Measurements from ENCODE around the gene SORCS3.

Gene SORCS3

DNA sequence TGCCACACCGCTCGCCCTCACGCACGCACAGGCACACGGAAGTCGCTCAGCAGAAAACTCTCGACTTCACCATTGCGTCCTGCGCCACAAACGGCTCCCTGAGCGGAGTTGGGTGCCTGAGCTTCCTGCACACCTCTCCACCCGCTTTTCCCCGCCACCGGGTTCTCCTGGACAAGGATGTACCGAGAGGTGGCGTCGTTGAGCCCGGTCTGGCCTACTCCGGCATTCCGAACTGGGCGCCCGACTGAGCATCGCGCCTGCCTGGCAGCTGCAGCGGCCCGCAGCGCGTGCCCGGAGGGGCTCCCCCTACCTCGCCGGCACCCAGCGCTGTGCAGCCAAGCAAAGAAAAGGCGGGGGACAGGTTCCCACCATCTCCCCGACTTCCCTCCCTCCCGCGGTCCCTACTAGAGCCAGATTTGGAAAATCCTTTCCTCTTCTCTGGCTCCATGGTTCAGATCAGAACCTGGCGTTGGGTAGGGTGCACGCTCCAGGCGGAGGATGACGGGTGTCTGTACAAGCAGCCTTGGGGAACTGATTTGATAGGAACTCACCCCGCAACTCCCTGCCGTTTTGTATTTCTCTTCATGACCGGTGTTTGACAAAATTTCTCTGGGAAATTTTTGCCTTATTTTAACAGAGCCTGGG, 1.7 kb downstream of the SORCS3 start:
- no peak for FAIRE-seq
- DNase-seq (ENCODE audit: insufficient read length, low spot score), result no peak

- FAIRE-seq, result no peak
These were observed 2.2 kb downstream of the SORCS3 start for GRCh38 chr10:104643303-104643663.

GRCh38 chr10:104646146-104646545, 5.1 kb downstream of the SORCS3 start:
- FAIRE-seq (no peak), DNase-seq (ENCODE audit: insufficient read length, low spot score) (no peak)

More at GRCh38 chr10:104643303-104643663, 2.2 kb downstream of the SORCS3 start:
- DNase-seq (ENCODE audit: insufficient read length, low spot score), result no peak

DNA sequence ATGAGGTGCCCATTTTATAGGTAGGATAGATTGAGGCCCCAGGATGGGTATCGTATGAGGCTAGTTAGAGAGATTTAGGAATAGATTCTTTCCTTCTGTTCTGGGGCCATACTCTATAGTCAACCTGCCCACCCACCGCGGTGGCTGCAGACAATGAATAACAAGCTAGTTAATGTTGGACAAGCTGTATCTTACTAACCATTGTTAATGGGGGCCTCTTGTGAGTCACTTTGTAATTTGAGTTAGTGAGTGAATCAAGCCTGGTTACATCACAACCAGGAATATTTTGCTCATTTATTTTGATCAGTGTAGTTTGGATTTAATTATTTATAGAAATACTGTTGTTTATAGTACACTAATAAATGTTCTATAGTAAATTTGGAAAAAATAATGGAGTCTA, 7.3 kb downstream of the SORCS3 start:
- DNase-seq (ENCODE audit: insufficient read length, low spot score) (no peak), FAIRE-seq (no peak)

DNA sequence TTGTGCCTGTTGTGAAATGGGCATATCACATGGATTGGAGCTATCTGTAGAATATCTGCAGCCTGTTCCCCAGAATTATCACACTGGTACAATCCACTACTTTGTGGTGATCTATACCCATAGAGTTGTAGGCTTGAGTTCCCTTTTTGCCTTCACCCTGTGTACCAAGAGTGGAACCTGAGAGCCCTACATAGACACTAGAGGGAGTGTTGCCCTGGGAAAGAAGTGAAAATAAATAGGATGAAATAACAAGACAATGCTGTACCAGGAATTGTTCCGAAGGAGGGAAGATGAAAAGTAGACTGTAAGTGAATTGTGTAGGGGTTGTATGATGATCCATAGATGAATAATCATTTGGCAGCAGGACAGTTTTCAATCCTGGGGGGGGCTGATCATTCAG, 9.0 kb downstream of the SORCS3 start:
- DNase-seq (ENCODE audit: insufficient read length, low spot score) (no peak), FAIRE-seq (no peak)

GRCh38 chr10:104650635-104651331, 9.7 kb downstream of the SORCS3 start:
- FAIRE-seq, result no peak

DNA sequence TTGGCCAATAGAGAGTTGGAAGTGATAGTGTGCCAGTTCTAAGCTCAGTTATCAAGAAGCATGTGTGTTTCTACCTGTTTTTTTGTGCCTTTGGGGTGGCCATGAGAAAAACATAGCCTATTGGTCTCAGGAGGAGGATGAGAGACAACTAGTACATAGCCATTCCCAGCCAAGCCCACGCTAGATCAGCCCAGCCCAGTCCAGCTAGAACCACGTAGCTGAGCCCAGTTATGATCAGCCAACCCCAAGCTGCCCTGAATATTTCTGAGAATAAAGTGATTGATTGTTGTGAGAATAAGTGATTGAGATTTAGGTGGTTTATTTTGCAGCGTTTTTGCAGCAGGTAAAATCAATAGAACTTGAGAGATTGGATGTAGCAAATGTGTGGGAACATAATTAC, 15.9 kb downstream of the SORCS3 start:
- FAIRE-seq (no peak), DNase-seq (ENCODE audit: insufficient read length, low spot score) (no peak)

More at GRCh38 chr10:104650635-104651331, 9.7 kb downstream of the SORCS3 start:
- no peak for DNase-seq (ENCODE audit: insufficient read length, low spot score)

GRCh38 chr10:104657457-104657856, 16.4 kb downstream of the SORCS3 start:
- FAIRE-seq, result no peak
- no peak for DNase-seq (ENCODE audit: insufficient read length, low spot score)

- FAIRE-seq (no peak), DNase-seq (ENCODE audit: insufficient read length, low spot score) (no peak)
These were observed 17.0 kb downstream of the SORCS3 start for GRCh38 chr10:104658067-104658466.

GRCh38 chr10:104659809-104660208, 18.7 kb downstream of the SORCS3 start:
- FAIRE-seq, result no peak

DNA sequence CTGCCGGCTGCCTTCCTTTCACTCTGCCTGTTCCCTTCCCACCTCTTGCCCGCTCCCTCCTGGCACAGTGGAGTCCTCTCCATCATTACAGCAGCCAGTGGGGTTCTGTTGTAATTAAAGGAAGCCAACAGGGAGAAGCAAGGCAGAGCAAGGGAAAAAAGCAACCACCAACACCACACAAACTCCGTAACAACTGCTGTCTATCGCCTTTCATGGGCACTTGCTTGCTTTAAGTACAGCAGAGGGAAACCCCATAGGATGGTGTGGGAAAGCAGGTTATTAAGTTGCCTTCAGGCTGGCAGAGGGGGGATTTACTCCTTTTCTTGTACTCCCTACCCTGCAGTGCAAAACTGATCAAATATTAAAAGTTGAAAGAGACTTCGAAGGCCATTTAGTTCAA, 22.0 kb downstream of the SORCS3 start:
- DNase-seq (ENCODE audit: insufficient read length, low spot score) (no peak), FAIRE-seq (no peak)

More at GRCh38 chr10:104659809-104660208, 18.7 kb downstream of the SORCS3 start:
- no peak for DNase-seq (ENCODE audit: insufficient read length, low spot score)

GRCh38 chr10:104663563-104663962, 22.5 kb downstream of the SORCS3 start:
- FAIRE-seq (no peak), DNase-seq (ENCODE audit: insufficient read length, low spot score) (no peak)

DNA sequence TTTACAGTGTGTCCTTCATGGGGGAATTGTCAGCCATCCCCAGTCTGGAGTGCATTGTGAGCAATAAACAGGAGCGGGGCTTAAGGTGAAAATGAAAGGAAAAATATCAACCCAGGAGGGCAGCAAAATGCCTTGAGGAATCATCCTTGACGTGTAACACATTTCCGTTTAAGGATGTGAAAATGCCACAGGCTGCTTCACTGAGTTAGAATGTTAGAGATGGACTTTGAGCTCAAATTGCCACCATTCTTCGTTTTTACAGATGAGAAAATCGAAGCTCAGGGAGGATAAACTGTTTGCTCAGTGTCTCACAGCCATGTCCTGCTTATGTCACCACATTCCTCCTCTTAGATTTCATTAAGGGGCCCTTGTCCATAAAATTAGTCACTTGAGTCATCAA, 23.1 kb downstream of the SORCS3 start:
- no peak for FAIRE-seq

GRCh38 chr10:104665174-104665573, 24.1 kb downstream of the SORCS3 start:
- FAIRE-seq (no peak), DNase-seq (ENCODE audit: insufficient read length, low spot score) (no peak)

More for the DNA sequence above, 23.1 kb downstream of the SORCS3 start:
- no peak for DNase-seq (ENCODE audit: insufficient read length, low spot score)

DNA sequence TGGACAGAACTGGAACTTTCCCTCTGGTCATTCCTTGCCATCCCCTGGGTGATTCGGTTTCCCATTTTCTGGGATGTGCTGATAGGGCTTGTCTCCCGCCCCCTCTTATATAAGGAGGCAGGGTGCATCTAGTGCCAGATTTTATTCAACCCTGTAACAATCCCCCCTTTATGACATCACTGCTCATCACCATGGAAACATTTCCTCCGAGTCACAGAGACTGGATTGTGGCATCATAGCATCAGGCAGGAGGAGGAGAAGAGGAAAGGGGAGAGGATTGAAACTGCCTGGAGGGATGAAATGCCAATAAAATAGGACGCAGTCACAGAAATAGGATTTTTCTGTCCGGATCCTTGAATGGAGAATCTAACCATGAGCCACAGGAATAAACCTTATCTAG, 25.0 kb downstream of the SORCS3 start:
- DNase-seq (ENCODE audit: insufficient read length, low spot score), result no peak
- no peak for FAIRE-seq

DNA sequence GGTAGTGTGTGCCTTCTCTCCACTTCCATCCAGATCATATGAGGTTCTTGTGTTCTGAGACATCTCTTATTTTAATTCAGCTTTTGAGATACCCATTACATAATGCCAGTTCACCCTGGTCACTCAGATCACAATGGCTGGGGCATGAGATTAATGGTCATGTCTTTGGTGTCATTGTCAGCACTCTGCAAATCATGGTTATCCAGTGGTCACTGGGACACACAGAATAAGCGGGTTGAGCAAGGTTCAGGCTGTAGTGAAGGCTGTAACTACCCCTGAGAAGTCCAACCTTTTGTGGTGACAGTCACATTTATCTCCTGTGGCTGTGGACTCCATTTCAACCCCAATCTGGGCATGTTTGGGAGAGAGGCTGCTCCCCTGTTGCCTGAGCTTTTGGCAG, 35.8 kb downstream of the SORCS3 start:
- no peak for FAIRE-seq
- no peak for DNase-seq (ENCODE audit: insufficient read length, low spot score)

- DNase-seq (ENCODE audit: insufficient read length, low spot score) (no peak), FAIRE-seq (no peak)
These were observed 37.6 kb downstream of the SORCS3 start for GRCh38 chr10:104678658-104679057.

- FAIRE-seq, result no peak
- no peak for DNase-seq (ENCODE audit: insufficient read length, low spot score)
These were observed 39.6 kb downstream of the SORCS3 start for GRCh38 chr10:104680467-104681401.

DNA sequence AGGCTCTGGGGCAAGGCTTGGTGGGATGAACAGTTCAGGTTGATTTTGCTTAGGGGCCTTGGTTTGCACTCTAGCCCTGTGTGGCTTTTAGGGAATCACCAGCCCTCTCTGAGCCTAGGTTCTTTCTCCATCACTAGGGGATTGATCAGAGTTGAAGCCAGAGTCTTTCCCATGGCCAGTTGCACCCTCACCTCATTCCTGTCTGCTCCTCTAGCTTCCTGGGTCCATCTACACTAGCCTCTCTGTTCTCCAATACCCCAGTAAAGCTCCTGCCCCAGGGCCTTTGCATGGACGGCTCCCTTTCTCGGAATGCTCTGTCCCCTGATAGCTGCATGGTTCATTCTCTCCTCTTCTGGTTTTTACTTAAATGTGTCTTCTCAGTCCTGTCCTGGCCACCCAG, 40.4 kb downstream of the SORCS3 start:
- DNase-seq (ENCODE audit: insufficient read length, low spot score) (no peak), FAIRE-seq (no peak)

GRCh38 chr10:104683567-104683966, 42.5 kb downstream of the SORCS3 start:
- no peak for DNase-seq (ENCODE audit: insufficient read length, low spot score)
- FAIRE-seq, result no peak

GRCh38 chr10:104686829-104687228, 45.7 kb downstream of the SORCS3 start:
- DNase-seq (ENCODE audit: insufficient read length, low spot score), result no peak
- FAIRE-seq, result no peak
